ENCODE measurements around the gene IRAG1. TPM values are rescaled to one million over a fixed set of nuclear protein-coding genes. Genes with fewer than 3 reads are reported as not detected.

IRAG1 gene
- total RNA-seq, 1 donor from 2014 or later: 0.54 TPM

DNA sequence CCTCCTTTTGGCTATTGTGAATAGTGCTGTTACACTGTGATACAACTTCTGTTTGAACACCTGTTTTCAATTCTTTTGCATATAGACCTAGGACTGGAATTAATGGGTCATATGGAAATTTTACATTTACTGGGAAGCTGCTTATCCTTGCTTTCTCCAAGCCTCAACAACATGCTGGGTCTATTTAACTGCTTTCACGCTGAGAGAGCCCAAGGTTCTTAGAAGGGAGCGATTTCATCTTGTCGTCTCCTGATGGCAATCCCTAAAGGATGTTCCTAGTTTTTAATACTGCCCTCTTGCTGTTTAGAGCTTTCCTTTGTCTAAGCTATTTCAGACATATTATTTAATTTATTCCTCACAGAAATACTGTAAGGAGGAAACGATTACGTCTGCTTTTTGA, 15.5 kb downstream of the IRAG1 start:
- TF ChIP-seq, protein P1, sequence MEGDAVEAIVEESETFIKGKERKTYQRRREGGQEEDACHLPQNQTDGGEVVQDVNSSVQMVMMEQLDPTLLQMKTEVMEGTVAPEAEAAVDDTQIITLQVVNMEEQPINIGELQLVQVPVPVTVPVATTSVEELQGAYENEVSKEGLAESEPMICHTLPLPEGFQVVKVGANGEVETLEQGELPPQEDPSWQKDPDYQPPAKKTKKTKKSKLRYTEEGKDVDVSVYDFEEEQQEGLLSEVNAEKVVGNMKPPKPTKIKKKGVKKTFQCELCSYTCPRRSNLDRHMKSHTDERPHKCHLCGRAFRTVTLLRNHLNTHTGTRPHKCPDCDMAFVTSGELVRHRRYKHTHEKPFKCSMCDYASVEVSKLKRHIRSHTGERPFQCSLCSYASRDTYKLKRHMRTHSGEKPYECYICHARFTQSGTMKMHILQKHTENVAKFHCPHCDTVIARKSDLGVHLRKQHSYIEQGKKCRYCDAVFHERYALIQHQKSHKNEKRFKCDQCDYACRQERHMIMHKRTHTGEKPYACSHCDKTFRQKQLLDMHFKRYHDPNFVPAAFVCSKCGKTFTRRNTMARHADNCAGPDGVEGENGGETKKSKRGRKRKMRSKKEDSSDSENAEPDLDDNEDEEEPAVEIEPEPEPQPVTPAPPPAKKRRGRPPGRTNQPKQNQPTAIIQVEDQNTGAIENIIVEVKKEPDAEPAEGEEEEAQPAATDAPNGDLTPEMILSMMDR (IDR thresholded peaks at IDR 0.05; ENCODE audit: insufficient read depth, low read length, poor library complexity, severe bottlenecking): no peak
- DNase-seq (ENCODE audit: low read depth): no peak
- H3K36me3 ChIP-seq (ENCODE audit: control insufficient read depth, insufficient read depth, low read length): no peaks in the 10 kb centered on the region
- peaks cover 2% of the 10 kb centered on the region for H3K27me3 ChIP-seq (ENCODE audit: control insufficient read depth, insufficient read depth, low read length)
- H3K4me3 ChIP-seq (ENCODE audit: low read depth, low read length): no peak overlapping the region

DNA sequence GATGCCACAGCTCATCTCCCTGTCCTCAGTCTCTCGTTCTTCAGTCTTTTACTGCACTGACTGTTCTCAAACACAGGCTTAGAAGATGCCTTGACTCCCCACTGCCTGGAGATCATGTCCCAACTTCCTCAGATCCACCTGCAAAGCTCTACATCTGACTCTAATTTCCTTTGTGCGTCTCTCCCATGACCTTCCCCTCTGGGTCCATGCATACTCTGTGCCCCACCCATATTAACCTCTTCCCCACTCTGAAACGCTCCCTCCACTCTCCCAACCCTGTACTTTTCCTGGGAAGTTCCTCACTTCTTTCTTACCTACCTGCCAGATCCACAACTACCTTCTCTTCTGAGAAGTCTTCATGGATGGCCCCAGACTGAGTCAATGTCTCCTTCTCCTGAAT, 16.6 kb downstream of the IRAG1 start:
- Histone ChIP-seq H3K36me3 (ENCODE audit: control insufficient read depth, insufficient read depth, low read length) (no peaks in the 10 kb centered on the region), H3K27me3 (ENCODE audit: control insufficient read depth, insufficient read depth, low read length) (peaks cover 2% of the 10 kb centered on the region), H3K4me3 (ENCODE audit: low read depth, low read length) (no peak overlapping the region)
- no peak for DNase-seq (ENCODE audit: low read depth)
- TF ChIP-seq, protein P1 (IDR thresholded peaks at IDR 0.05; ENCODE audit: insufficient read depth, low read length, poor library complexity, severe bottlenecking): no peak

DNA sequence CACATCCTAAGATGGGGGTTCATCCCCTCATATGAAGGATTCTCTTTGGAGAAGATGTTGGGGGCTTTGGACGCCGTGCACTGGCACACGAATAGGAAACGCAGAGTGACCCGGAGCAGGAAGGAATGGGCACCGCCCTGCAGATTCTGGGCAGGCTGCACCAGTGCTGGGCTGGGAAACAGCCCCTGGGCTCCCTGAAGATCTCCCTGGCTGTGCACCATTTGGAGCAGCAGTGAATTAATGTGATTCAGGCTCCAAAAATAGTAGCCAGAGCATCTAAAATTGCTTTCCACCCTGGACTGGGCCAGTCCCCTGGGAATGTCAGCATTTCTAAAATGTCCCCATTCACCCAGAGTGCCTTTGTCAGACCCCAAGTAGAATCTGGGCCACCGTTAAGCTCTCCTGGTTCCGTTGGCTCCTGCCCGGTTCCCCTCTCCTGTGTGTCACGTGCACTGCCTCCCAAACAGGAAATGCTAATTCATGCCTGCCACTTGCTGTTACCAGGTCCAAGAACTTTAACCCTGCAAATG, 18.6 kb downstream of the IRAG1 start:
- DNase-seq (ENCODE audit: low read depth): no peak
- Histone ChIP-seq H3K4me3 (ENCODE audit: low read depth, low read length) (no peak overlapping the region), H3K36me3 (ENCODE audit: control insufficient read depth, insufficient read depth, low read length) (no peaks in the 10 kb centered on the region), H3K27me3 (ENCODE audit: control insufficient read depth, insufficient read depth, low read length) (peaks cover 2% of the 10 kb centered on the region)
- TF ChIP-seq, protein P1 (IDR thresholded peaks at IDR 0.05; ENCODE audit: insufficient read depth, low read length, poor library complexity, severe bottlenecking): no peak

DNA sequence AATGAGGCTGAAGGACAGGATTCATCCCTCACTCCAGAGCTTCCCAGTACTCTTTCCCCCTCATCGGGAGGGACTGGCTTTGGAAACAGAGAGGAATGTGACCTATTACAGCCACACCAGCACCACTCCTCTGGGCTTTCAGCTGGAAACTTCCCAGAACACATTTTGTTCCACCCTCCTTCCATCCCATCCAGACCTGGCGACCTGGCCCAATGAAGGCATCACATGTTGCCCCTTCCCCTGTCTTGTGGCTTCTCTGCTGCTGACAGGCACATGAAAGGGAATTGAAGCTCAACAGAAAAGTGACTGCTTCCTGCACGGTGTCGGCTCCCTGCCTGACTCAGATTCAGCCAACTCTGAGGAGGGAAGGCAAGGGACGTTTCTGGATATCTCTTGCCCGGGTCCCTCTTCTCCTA, 19.1 kb downstream of the IRAG1 start:
- Histone ChIP-seq H3K27me3 (ENCODE audit: control insufficient read depth, insufficient read depth, low read length) (peaks cover 2% of the 10 kb centered on the region), H3K36me3 (ENCODE audit: control insufficient read depth, insufficient read depth, low read length) (no peaks in the 10 kb centered on the region), H3K4me3 (ENCODE audit: low read depth, low read length) (no peak overlapping the region)
- TF ChIP-seq, protein P1 (IDR thresholded peaks at IDR 0.05; ENCODE audit: insufficient read depth, low read length, poor library complexity, severe bottlenecking): no peak
- no peak for DNase-seq (ENCODE audit: low read depth)

DNA sequence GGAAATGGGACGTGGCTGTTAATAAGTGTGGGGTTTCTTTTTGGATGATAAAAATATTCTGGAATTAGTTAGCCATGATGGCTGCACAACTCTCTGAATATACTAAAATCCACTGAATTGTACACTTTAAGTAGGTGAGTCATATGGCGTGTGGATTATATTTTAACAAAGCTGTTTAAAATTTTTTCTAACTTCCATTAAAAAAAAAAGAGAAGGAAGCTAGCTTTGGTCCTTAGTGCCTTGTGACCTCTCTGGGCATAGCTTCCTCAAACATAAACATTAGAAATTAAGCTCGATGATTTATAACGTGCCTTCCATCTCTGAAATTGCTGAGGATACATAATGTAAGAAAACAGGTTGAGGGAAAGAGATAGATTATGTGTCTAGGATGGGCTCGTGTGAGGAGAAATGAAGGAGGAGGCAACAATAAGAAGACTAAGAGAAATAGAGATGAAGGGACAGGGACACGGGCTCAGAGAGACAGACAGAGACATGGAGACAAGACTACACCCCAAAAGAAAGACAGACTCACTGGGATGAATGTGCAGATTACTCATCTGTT, 20.0 kb downstream of the IRAG1 start:
- Histone ChIP-seq H3K36me3 (ENCODE audit: control insufficient read depth, insufficient read depth, low read length) (no peaks in the 10 kb centered on the region), H3K27me3 (ENCODE audit: control insufficient read depth, insufficient read depth, low read length) (peaks cover 2% of the 10 kb centered on the region), H3K4me3 (ENCODE audit: low read depth, low read length) (no peak overlapping the region)
- DNase-seq (ENCODE audit: low read depth): no peak
- TF ChIP-seq, protein P1 (IDR thresholded peaks at IDR 0.05; ENCODE audit: insufficient read depth, low read length, poor library complexity, severe bottlenecking): no peak

DNA sequence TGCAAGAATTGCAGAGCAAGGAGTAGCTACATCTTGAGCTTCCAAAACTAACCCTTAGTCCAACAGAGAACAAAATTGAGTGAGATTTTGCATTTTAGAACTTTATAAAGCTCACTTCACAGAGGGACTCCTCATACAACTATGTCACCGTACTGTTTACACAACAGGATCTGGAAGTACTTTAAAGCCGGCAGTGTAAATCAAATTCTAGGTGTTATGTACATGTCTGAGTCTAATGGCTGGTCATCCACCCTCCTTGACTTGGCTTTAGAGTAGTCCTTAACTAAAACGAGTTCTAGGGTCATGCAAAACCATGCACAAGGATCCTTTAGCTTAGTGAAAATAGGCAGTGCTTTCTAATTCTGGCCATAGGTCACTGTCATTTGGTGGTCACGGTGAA, 23.5 kb downstream of the IRAG1 start:
- no peak overlapping the region for H3K4me3 ChIP-seq (ENCODE audit: low read depth, low read length)
- TF ChIP-seq, protein P1 (IDR thresholded peaks at IDR 0.05; ENCODE audit: insufficient read depth, low read length, poor library complexity, severe bottlenecking): no peak
- no peak for DNase-seq (ENCODE audit: low read depth)
- H3K36me3 ChIP-seq (ENCODE audit: control insufficient read depth, insufficient read depth, low read length): no peaks in the 10 kb centered on the region
- H3K27me3 ChIP-seq (ENCODE audit: control insufficient read depth, insufficient read depth, low read length): peaks cover 1% of the 10 kb centered on the region
